WTC11 (cell line): ENCODE results near the gene ADAM11. TPM values are rescaled to one million over a fixed set of nuclear protein-coding genes. Genes with fewer than 3 reads are reported as not detected.

Experiments
- ATAC-seq: fragments of 200-7000 bp; cut with Tn5 transposase; 2 replicates; pipeline ENCODE4 v1.10.0; 2021; ENCODE audit warnings: mild to moderate bottlenecking, moderate library complexity
- CTCF ChIA-PET: fragments of 300-600 bp; sonication (Branson Sonifier 250); formaldehyde crosslinking; loops from one replicate; lab custom pipeline; 2021; ENCODE audit warnings: antibody characterized with exemption; lab: Charles Lee
- POLR2A ChIA-PET: fragments of 350-600 bp; sonication (Branson Sonifier 250); formaldehyde crosslinking; loops from one replicate; lab custom pipeline; 2021; ENCODE audit warnings: antibody characterized with exemption; lab: Charles Lee
- DNase-seq: peaks from one replicate; pipeline ENCODE4 v3.0.0; 2021; ENCODE audit warnings: low spot score
- H3K27ac Mint-ChIP-seq: 2 replicates; pipeline ENCODE4 v1.8.0; 2021; ENCODE audit warnings: mixed read lengths
- H3K27me3 Mint-ChIP-seq: 2 replicates; pipeline ENCODE4 v1.8.0; 2021; ENCODE audit warnings: low read depth, mild to moderate bottlenecking, moderate library complexity, mixed read lengths
- H3K36me3 Mint-ChIP-seq: 2 replicates; pipeline ENCODE4 v1.8.0; 2021; ENCODE audit warnings: mixed read lengths
- H3K4me1 Mint-ChIP-seq: 2 replicates; pipeline ENCODE4 v1.8.0; 2022; ENCODE audit warnings: mixed read lengths
- H3K4me3 Mint-ChIP-seq: 2 replicates; pipeline ENCODE4 v1.8.0; 2021; ENCODE audit warnings: mild to moderate bottlenecking, moderate library complexity, mixed read lengths
- H3K9me3 Mint-ChIP-seq: 2 replicates; pipeline ENCODE4 v1.8.0; 2021; ENCODE audit warnings: mixed read lengths
- ATF1 ChIP-seq: sonication (generic); formaldehyde crosslinking; IDR thresholded peaks from 2 replicates; pipeline ENCODE4 v1.8.1; 2023; ENCODE audit warnings: mild to moderate bottlenecking, moderate library complexity, missing genetic modification reagents
- CREB1 ChIP-seq: sonication (generic); formaldehyde crosslinking; IDR thresholded peaks from 2 replicates; pipeline ENCODE4 v1.8.0; 2023; ENCODE audit warnings: mild to moderate bottlenecking, missing genetic modification reagents
- CREM ChIP-seq: sonication (generic); formaldehyde crosslinking; IDR thresholded peaks from 2 replicates; pipeline ENCODE4 v1.8.1; 2022; ENCODE audit warnings: mild to moderate bottlenecking, missing genetic modification reagents, moderate library complexity
- ESRRA ChIP-seq: sonication (generic); formaldehyde crosslinking; IDR thresholded peaks from 2 replicates; pipeline ENCODE4 v1.8.1; 2022; ENCODE audit warnings: mild to moderate bottlenecking, missing genetic modification reagents, borderline replicate concordance
- FOXJ3 ChIP-seq: sonication (generic); formaldehyde crosslinking; IDR thresholded peaks from 2 replicates; pipeline ENCODE4 v1.9.0; 2021; ENCODE audit warnings: missing genetic modification reagents, mild to moderate bottlenecking, borderline replicate concordance
- FOXK1 ChIP-seq: sonication (generic); formaldehyde crosslinking; IDR thresholded peaks from 2 replicates; pipeline ENCODE4 v1.8.0; 2022; ENCODE audit warnings: mild to moderate bottlenecking, moderate library complexity, missing genetic modification reagents
- GRHL2 ChIP-seq: fragments of 250-450 bp; sonication (Bioruptor Pico); IDR thresholded peaks from 2 replicates; pipeline ENCODE4 v1.8.0; 2022; ENCODE audit warnings: mild to moderate bottlenecking, moderate library complexity; ENCODE audit not compliant: insufficient replicate concordance, severe bottlenecking
- IRF2 ChIP-seq: sonication (generic); formaldehyde crosslinking; IDR thresholded peaks from 2 replicates; pipeline ENCODE4 v1.8.0; 2022; ENCODE audit warnings: low read depth, missing genetic modification reagents, borderline replicate concordance
- JAZF1 ChIP-seq: fragments of 250-450 bp; sonication (Bioruptor Pico); IDR thresholded peaks from 2 replicates; pipeline ENCODE4 v1.9.0; 2021; ENCODE audit warnings: moderate library complexity, mild to moderate bottlenecking, inconsistent platforms
- NFYB ChIP-seq: sonication (generic); formaldehyde crosslinking; conservative IDR thresholded peaks from 2 replicates; pipeline ENCODE4 v1.8.0; 2022; ENCODE audit warnings: low read depth, missing genetic modification reagents
- NR1H2 ChIP-seq: sonication (generic); formaldehyde crosslinking; IDR thresholded peaks from 2 replicates; pipeline ENCODE4 v1.9.0; 2021; ENCODE audit warnings: mild to moderate bottlenecking, moderate library complexity, missing genetic modification reagents
- OVOL2 ChIP-seq: fragments of 250-450 bp; sonication (Bioruptor Pico); IDR thresholded peaks from 2 replicates; pipeline ENCODE4 v1.9.0; 2021; ENCODE audit warnings: mild to moderate bottlenecking, borderline replicate concordance
- RORB ChIP-seq: fragments of 250-450 bp; sonication (Bioruptor Pico); IDR thresholded peaks from 2 replicates; pipeline ENCODE4 v1.9.0; 2021; ENCODE audit warnings: mild to moderate bottlenecking
- SMAD4 ChIP-seq: sonication (generic); formaldehyde crosslinking; IDR thresholded peaks from 2 replicates; pipeline ENCODE4 v1.8.0; 2022; ENCODE audit warnings: mild to moderate bottlenecking, missing genetic modification reagents
- TCF7 ChIP-seq: sonication (generic); formaldehyde crosslinking; IDR thresholded peaks from 2 replicates; pipeline ENCODE4 v1.8.0; 2022; ENCODE audit warnings: mild to moderate bottlenecking, low read depth, missing genetic modification reagents, moderate library complexity
- TEAD4 ChIP-seq: sonication (generic); formaldehyde crosslinking; IDR thresholded peaks from 2 replicates; pipeline ENCODE4 v1.8.0; 2022; ENCODE audit warnings: mild to moderate bottlenecking, missing genetic modification reagents
- ZNF219 ChIP-seq: sonication (generic); formaldehyde crosslinking; IDR thresholded peaks from 2 replicates; pipeline ENCODE4 v1.8.0; 2023; ENCODE audit warnings: missing genetic modification reagents, mild to moderate bottlenecking, borderline replicate concordance
- ZNF232 ChIP-seq: sonication (generic); formaldehyde crosslinking; IDR thresholded peaks from 2 replicates; pipeline ENCODE4 v1.8.0; 2022; ENCODE audit warnings: mild to moderate bottlenecking, missing genetic modification reagents
- ZNF263 ChIP-seq: sonication (generic); formaldehyde crosslinking; IDR thresholded peaks from 2 replicates; pipeline ENCODE4 v1.8.1; 2022; ENCODE audit warnings: low read depth, mild to moderate bottlenecking, moderate library complexity, missing genetic modification reagents
- ZNF317 ChIP-seq: sonication (generic); formaldehyde crosslinking; IDR thresholded peaks from 2 replicates; pipeline ENCODE4 v1.8.1; 2023; ENCODE audit warnings: low read depth, mild to moderate bottlenecking, moderate library complexity, missing genetic modification reagents, borderline replicate concordance
- total RNA-seq: library from RNA; stranded (reverse); gene quantifications from 3 replicates; pipeline ENCODE4 v1.2.3, GENCODE V29; 2021
- TF ChIP-seq, protein P1 (sequence below): fragments of 250-450 bp; sonication (Bioruptor Pico); IDR thresholded peaks from 2 replicates; pipeline ENCODE4 v1.9.0; 2021; ENCODE audit warnings: moderate library complexity, mild to moderate bottlenecking, inconsistent platforms, borderline replicate concordance
- TF ChIP-seq, protein P2 (sequence below): sonication (generic); formaldehyde crosslinking; IDR thresholded peaks from 2 replicates; pipeline ENCODE4 v1.8.0; 2022; ENCODE audit warnings: mild to moderate bottlenecking, missing genetic modification reagents
- TF ChIP-seq, protein P3 (sequence below): sonication (generic); formaldehyde crosslinking; IDR thresholded peaks from 2 replicates; pipeline ENCODE4 v1.8.1; 2023; ENCODE audit warnings: mild to moderate bottlenecking, missing genetic modification reagents
- TF ChIP-seq, protein P4 (sequence below): sonication (generic); formaldehyde crosslinking; IDR thresholded peaks from 2 replicates; pipeline ENCODE4 v1.8.1; 2022; ENCODE audit warnings: mild to moderate bottlenecking, moderate library complexity, missing genetic modification reagents
- TF ChIP-seq, protein P5 (sequence below): sonication (generic); formaldehyde crosslinking; conservative IDR thresholded peaks from 2 replicates; pipeline ENCODE4 v1.8.1; 2022; ENCODE audit warnings: mild to moderate bottlenecking, missing genetic modification reagents
- TF ChIP-seq, protein P6 (sequence below): sonication (generic); formaldehyde crosslinking; IDR thresholded peaks from 2 replicates; pipeline ENCODE4 v1.8.0; 2023; ENCODE audit warnings: missing genetic modification reagents
- TF ChIP-seq, protein P7 (sequence below): sonication (generic); formaldehyde crosslinking; IDR thresholded peaks from 2 replicates; pipeline ENCODE4 v1.8.1; 2023; ENCODE audit warnings: mild to moderate bottlenecking, moderate library complexity, missing genetic modification reagents
- TF ChIP-seq, protein P8 (sequence below): fragments of 250-450 bp; sonication (Bioruptor Pico); IDR thresholded peaks from 2 replicates; pipeline ENCODE4 v1.9.0; 2021; ENCODE audit warnings: mild to moderate bottlenecking

Gene ADAM11
- total RNA-seq, 1 experiment from 2014 or later = 3.0 TPM

DNA sequence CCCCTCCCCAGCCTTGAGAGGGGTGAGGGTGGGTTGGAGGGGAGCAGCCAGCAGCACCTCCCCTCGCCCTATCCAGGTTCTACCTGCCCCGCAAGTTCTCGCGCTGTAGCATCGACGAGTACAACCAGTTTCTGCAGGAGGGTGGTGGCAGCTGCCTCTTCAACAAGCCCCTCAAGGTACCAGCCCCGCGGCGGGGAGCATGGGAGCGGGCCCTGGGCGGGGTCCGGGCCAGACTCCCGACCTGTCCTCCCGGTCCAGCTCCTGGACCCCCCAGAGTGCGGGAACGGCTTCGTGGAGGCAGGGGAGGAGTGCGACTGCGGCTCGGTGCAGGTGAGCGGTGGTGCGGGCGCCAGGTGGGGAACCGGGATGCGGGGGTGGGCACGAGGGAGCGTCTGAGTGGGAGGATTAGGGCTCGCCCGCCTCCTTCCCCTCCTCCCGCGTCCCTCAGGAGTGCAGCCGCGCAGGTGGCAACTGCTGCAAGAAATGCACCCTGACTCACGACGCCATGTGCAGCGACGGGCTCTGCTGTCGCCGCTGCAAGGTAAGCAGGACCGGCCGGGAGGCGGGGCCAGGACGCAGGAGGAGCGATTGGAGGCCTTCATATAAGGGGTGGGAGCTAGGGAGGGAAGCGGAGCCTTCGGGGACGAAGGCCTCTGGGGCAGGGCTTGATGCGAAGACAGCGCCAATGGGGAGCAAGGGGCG, 16.5 kb downstream of the ADAM11 start:
- CTCF ChIA-PET = interaction anchor here (0.6 to 6.2 kb wide), 42 partner anchors 9 to 386 kb away, joined by 3 to 103 read pairs (median 4); partner anchors contain the start of genes ACBD4, DBF4B, EFTUD2 and HEXIM1
- Mint-ChIP-seq H3K4me3 (peak overlapping the region; percentile 76), H3K9me3 (no peaks in the 10 kb centered on the region), H3K27ac (no peak overlapping the region), H3K36me3 (no peaks in the 10 kb centered on the region), H3K27me3 (peaks cover 22% of the 10 kb centered on the region), H3K4me1 (peaks cover 18% of the 10 kb centered on the region)
- ATAC-seq (peak; percentile 94), DNase-seq (peak; percentile 100)
- POLR2A ChIA-PET = interaction anchor here (0.6 to 1.1 kb wide), 8 partner anchors 35 to 246 kb away, joined by 3 to 9 read pairs (median 4); no protein-coding TSS in a partner anchor
- no peak for TF ChIP-seq IRF2 (CRISPR knock-in tag)
- TF ChIP-seq, protein P1, sequence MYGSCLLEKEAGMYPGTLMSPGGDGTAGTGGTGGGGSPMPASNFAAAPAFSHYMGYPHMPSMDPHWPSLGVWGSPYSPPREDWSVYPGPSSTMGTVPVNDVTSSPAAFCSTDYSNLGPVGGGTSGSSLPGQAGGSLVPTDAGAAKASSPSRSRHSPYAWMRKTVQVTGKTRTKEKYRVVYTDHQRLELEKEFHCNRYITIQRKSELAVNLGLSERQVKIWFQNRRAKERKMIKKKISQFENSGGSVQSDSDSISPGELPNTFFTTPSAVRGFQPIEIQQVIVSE (CRISPR knock-in tag) = no peak
- no peak for TF ChIP-seq GRHL2 (CRISPR knock-in tag)
- TF ChIP-seq ESRRA (CRISPR knock-in tag) = no peak
- TF ChIP-seq ATF1 = no peak
- no peak for TF ChIP-seq ZNF263 (CRISPR knock-in tag)
- no peak; the same call in 1 of the 2 replicates for TF ChIP-seq NFYB
- TF ChIP-seq, protein P2, sequence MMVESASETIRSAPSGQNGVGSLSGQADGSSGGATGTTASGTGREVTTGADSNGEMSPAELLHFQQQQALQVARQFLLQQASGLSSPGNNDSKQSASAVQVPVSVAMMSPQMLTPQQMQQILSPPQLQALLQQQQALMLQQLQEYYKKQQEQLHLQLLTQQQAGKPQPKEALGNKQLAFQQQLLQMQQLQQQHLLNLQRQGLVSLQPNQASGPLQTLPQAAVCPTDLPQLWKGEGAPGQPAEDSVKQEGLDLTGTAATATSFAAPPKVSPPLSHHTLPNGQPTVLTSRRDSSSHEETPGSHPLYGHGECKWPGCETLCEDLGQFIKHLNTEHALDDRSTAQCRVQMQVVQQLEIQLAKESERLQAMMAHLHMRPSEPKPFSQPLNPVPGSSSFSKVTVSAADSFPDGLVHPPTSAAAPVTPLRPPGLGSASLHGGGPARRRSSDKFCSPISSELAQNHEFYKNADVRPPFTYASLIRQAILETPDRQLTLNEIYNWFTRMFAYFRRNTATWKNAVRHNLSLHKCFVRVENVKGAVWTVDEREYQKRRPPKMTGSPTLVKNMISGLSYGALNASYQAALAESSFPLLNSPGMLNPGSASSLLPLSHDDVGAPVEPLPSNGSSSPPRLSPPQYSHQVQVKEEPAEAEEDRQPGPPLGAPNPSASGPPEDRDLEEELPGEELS (CRISPR knock-in tag) = 0 out of 2 replicates have a peak, but pooled peaks have one; percentile 35
- no peak; the same call in 1 of the 2 replicates for TF ChIP-seq ZNF317
- TF ChIP-seq TEAD4 = no peak
- TF ChIP-seq FOXJ3 (CRISPR knock-in tag) = no peak
- TF ChIP-seq, protein P3, sequence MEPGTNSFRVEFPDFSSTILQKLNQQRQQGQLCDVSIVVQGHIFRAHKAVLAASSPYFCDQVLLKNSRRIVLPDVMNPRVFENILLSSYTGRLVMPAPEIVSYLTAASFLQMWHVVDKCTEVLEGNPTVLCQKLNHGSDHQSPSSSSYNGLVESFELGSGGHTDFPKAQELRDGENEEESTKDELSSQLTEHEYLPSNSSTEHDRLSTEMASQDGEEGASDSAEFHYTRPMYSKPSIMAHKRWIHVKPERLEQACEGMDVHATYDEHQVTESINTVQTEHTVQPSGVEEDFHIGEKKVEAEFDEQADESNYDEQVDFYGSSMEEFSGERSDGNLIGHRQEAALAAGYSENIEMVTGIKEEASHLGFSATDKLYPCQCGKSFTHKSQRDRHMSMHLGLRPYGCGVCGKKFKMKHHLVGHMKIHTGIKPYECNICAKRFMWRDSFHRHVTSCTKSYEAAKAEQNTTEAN (CRISPR knock-in tag) = 0 out of 2 replicates have a peak, but pooled peaks have one; percentile 20
- TF ChIP-seq SMAD4 (CRISPR knock-in tag) = no peak
- TF ChIP-seq, protein P4, sequence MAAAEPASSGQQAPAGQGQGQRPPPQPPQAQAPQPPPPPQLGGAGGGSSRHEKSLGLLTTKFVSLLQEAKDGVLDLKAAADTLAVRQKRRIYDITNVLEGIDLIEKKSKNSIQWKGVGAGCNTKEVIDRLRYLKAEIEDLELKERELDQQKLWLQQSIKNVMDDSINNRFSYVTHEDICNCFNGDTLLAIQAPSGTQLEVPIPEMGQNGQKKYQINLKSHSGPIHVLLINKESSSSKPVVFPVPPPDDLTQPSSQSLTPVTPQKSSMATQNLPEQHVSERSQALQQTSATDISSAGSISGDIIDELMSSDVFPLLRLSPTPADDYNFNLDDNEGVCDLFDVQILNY = peak; percentile 83
- TF ChIP-seq ZNF232 = peak; percentile 73; the same call in 1 of the 2 replicates
- TF ChIP-seq TCF7 = no peak
- TF ChIP-seq, protein P5, sequence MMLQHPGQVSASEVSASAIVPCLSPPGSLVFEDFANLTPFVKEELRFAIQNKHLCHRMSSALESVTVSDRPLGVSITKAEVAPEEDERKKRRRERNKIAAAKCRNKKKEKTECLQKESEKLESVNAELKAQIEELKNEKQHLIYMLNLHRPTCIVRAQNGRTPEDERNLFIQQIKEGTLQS = no peak
- 0 out of 2 replicates have a peak, but pooled peaks have one; percentile 49 for TF ChIP-seq ZNF219 (CRISPR knock-in tag)
- TF ChIP-seq FOXK1 (CRISPR knock-in tag) = 0 out of 2 replicates have a peak, but pooled peaks have one; percentile 15
- no peak for TF ChIP-seq OVOL2 (CRISPR knock-in tag)
- no peak for TF ChIP-seq RORB (CRISPR knock-in tag)
- TF ChIP-seq, protein P6, sequence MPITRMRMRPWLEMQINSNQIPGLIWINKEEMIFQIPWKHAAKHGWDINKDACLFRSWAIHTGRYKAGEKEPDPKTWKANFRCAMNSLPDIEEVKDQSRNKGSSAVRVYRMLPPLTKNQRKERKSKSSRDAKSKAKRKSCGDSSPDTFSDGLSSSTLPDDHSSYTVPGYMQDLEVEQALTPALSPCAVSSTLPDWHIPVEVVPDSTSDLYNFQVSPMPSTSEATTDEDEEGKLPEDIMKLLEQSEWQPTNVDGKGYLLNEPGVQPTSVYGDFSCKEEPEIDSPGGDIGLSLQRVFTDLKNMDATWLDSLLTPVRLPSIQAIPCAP = no peak
- TF ChIP-seq, protein P7, sequence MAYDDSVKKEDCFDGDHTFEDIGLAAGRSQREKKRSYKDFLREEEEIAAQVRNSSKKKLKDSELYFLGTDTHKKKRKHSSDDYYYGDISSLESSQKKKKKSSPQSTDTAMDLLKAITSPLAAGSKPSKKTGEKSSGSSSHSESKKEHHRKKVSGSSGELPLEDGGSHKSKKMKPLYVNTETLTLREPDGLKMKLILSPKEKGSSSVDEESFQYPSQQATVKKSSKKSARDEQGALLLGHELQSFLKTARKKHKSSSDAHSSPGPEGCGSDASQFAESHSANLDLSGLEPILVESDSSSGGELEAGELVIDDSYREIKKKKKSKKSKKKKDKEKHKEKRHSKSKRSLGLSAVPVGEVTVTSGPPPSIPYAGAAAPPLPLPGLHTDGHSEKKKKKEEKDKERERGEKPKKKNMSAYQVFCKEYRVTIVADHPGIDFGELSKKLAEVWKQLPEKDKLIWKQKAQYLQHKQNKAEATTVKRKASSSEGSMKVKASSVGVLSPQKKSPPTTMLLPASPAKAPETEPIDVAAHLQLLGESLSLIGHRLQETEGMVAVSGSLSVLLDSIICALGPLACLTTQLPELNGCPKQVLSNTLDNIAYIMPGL (CRISPR knock-in tag) = peak; percentile 50; the same call in 1 of the 2 replicates
- TF ChIP-seq CREM = no peak
- no peak for TF ChIP-seq JAZF1 (CRISPR knock-in tag)
- TF ChIP-seq, protein P8, sequence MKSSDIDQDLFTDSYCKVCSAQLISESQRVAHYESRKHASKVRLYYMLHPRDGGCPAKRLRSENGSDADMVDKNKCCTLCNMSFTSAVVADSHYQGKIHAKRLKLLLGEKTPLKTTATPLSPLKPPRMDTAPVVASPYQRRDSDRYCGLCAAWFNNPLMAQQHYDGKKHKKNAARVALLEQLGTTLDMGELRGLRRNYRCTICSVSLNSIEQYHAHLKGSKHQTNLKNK = no peak
- no peak for TF ChIP-seq CREB1 (CRISPR knock-in tag)
- no peak for TF ChIP-seq NR1H2 (CRISPR knock-in tag)
